ENCODE data around the gene ANO2.
"Not testable (repeated sequence)": the region's sequence is repeated elsewhere in the genome, so short reads cannot be mapped to it uniquely, and the experiment has no call there.

The ANO2 gene

DNA sequence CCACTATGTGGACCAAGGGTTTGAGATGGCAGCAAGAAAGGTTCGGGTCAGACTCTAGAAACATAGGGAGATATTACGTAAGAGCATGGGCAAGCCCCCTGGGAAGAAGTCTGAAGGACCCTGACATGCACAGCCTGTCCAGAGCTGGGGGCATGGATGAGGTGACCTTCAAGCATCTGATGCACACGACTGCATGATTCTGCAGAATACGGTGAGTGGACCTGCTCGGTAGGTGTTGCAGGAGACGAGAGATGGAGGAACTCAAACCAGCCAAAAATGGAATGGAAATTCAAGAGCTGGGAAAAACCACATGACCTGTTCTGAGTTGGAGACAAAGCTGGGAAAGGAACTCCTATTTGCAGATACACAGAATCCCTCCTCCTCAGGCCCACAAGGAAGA is 43.6 kb downstream of the ANO2 start:
- Mint-ChIP-seq H3K4me1 (ENCODE audit: low read depth) (no peaks in the 10 kb centered on the region), H3K9me3 (no peaks in the 10 kb centered on the region), H3K36me3 (ENCODE audit: low read depth) (no peaks in the 10 kb centered on the region), H3K4me3 (no peak overlapping the region), H3K27me3 (peaks cover 8% of the 10 kb centered on the region), H3K27ac (no peak overlapping the region)
- intact Hi-C loops (cut with micrococcal nuclease) = no loop called here

DNA sequence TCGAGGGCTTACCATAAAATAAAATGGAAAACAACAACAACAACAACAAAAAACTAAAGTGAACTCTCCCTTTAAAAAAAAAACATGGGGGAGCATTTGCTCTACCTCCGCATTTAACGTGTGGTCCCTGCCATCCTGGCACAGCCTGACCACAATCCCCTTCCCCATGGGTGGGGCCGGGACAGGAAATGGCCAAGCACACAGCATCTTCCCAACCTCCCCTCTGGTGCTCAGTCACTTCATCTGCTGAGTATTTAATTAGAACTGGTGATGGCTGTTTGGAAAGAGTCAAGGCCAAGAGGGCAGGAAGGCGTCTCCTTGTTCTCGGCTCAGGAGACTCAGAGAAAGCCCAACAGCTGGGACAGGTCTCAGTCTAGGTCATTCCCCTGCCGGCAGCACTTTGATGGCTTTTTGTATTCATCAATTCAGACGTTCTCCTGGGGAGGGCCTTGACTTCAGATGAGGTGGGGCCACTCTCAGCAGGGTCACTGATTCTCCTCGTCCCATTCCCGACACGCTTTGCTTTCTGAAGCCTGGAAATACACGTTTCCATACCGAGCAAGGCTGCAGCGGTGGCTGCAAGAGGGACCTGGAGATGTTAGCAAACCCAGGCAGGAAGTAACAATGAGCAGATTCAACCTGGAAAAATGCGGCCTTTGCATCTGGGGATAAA is 44.4 kb downstream of the ANO2 start:
- intact Hi-C loops (cut with micrococcal nuclease) = no loop called here
- no peaks in the 10 kb centered on the region for H3K36me3 Mint-ChIP-seq (ENCODE audit: low read depth)
- no peaks in the 10 kb centered on the region for H3K9me3 Mint-ChIP-seq
- H3K4me3 Mint-ChIP-seq = no peak overlapping the region
- no peak overlapping the region for H3K27ac Mint-ChIP-seq
- H3K27me3 Mint-ChIP-seq = peaks cover 8% of the 10 kb centered on the region
- H3K4me1 Mint-ChIP-seq (ENCODE audit: low read depth) = no peaks in the 10 kb centered on the region

DNA sequence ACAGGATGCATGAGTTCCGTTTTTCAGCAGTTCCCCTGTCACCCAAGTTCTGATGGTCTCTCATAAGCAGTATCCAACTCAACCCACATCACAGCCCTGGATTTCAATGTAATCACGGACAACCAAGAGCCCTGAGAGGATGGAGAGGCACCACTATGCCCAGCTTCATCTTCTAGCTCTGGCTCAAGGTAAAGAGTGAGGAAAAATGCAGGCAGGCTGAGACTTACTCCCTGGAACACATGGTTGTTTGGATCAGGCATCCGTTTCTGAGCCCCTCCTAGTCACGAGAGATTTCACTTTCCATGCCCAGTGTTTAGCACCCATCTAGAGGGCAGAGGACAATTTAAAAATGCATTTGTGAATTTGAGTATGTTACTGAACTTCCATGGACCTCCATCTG is 45.0 kb downstream of the ANO2 start:
- Mint-ChIP-seq H3K27ac (no peak overlapping the region), H3K4me3 (no peak overlapping the region), H3K4me1 (ENCODE audit: low read depth) (no peaks in the 10 kb centered on the region), H3K9me3 (no peaks in the 10 kb centered on the region), H3K27me3 (peaks cover 9% of the 10 kb centered on the region), H3K36me3 (ENCODE audit: low read depth) (no peaks in the 10 kb centered on the region)
- intact Hi-C loops (cut with micrococcal nuclease) = no loop called here

DNA sequence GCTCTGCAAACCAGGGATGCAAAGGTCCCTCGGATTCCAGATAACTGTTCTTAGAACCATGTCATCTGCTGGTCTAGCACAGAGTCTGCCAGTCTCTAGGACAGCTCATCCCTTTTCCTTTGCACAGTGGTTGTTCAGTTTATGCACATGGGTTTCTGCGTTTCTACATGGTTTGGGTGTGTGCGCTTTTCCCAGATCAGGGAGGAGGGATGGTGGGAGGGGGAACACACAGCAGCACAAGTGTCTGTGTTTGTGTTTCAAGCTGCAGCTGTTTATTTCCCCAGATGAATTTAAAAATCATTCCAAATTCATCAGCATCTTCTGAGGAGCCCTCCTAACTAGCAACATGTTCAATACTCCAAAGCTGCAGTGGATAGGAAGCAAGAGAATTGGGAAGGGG is 45.4 kb downstream of the ANO2 start:
- H3K9me3 Mint-ChIP-seq = no peaks in the 10 kb centered on the region
- peaks cover 8% of the 10 kb centered on the region for H3K27me3 Mint-ChIP-seq
- H3K36me3 Mint-ChIP-seq (ENCODE audit: low read depth) = no peaks in the 10 kb centered on the region
- no peak overlapping the region for H3K27ac Mint-ChIP-seq
- H3K4me1 Mint-ChIP-seq (ENCODE audit: low read depth) = no peaks in the 10 kb centered on the region
- intact Hi-C loops (cut with micrococcal nuclease) = no loop called here
- no peak overlapping the region for H3K4me3 Mint-ChIP-seq

DNA sequence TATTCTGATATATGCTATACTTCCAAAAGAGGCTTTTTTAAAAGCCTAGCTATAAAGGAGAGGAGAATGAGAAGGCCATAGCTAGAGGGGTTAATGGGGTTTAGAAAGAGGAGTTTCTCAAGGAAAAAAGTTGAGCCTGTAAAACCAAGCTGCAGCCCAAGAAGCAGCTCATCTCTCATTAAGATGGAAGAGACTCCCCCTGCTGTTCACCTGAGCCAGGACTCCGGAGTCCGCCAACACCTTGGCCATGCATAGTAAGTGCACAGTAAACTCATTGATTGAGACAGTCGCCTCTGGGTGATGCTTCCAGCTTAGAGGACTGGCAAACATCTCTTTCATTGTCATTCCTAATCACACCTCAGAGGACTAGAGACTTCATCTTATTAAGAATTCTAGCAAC is 46.2 kb downstream of the ANO2 start:
- intact Hi-C loops (cut with micrococcal nuclease) = no loop called here
- Mint-ChIP-seq H3K27ac (no peak overlapping the region), H3K4me3 (no peak overlapping the region), H3K27me3 (peaks cover 8% of the 10 kb centered on the region), H3K36me3 (ENCODE audit: low read depth) (no peaks in the 10 kb centered on the region), H3K4me1 (ENCODE audit: low read depth) (no peaks in the 10 kb centered on the region), H3K9me3 (no peaks in the 10 kb centered on the region)

DNA sequence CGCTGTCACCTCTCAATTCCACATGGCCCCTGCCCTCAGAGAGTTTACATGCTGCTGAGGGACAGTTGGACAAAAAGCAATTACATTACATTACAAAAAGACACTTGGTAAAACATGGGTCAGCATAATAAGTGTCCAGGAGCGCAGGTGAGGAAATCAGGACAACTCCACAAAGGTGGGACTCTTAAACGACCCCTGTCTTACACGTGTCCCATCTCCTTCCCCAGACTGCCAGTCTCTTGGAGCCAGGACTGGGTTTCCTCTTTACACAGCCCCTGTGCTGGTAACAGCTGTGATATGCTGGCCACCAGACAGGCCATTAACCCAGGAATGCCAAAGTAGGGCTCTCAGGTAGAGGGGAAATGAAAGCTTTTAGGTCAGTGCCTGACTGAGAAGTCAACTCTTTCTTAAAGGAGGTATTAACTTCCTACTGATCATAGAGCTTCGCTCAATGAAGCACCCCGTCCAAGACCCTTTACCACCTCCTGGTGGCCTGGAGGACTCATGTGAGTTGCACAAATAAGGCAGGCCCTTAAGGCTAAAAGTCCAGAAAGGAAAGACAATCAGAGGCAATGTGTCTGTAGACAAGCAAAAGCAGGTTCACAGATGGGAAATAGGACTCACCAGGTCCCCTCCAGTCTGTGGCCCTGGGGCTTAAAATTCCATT is 55.5 kb downstream of the ANO2 start:
- Mint-ChIP-seq H3K27me3 (peaks cover 34% of the 10 kb centered on the region), H3K4me3 (no peak overlapping the region), H3K36me3 (ENCODE audit: low read depth) (no peaks in the 10 kb centered on the region), H3K27ac (no peak overlapping the region), H3K4me1 (ENCODE audit: low read depth) (peaks cover 5% of the 10 kb centered on the region), H3K9me3 (no peaks in the 10 kb centered on the region)
- intact Hi-C loops (cut with micrococcal nuclease) = no loop called here

DNA sequence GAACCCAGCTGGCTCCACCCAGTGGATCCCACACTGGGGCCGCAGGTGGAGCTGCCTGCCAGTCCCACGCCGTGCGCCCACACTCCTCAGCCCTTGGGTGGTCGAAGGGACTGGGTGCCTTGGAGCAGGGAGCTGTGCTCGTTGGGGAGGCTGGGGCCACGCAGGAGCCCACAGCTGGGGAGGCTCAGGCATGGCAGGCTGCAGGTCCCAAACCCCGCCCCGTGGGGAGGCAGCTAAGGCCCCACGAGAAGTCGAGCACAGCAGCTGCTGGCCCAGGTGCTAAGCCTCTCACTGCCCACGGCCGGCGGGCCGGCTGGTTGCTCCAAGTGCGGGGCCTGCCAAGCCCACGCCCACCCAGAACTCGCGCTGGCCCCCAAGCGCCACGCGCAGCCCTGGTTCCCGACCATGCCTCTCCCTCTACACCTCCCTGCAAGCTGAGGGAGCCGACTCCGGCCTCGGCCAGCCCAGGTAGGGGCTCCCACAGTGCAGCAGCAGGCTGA is 56.2 kb downstream of the ANO2 start:
- Mint-ChIP-seq H3K27ac (no peak overlapping the region), H3K27me3 (peaks cover 34% of the 10 kb centered on the region)

DNA sequence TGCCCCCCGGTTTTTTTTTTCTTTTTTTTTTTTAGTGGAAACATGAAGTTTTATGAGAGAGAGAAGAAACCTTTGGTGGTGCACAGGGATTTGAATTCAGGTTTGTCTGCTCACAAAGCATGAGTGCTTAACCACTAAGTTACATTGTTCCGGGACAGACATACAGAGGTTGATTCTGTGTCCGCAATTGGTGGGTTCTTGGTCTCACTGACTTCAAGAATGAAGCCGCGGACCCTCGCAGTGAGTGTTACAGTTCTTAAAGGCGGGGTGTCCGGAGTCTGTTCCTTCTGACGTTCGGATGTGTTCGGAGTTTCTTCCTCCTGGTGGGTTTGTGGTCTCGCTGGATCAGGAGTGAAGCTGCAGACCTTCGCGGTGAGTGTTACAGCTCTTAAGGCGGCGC is 57.2 kb downstream of the ANO2 start:
- H3K27me3 Mint-ChIP-seq = peaks cover 41% of the 10 kb centered on the region
- H3K4me3 Mint-ChIP-seq = peak overlapping the region; percentile 40
- H3K4me1 Mint-ChIP-seq (ENCODE audit: low read depth); intact Hi-C loops (cut with micrococcal nuclease); H3K9me3 Mint-ChIP-seq; H3K27ac Mint-ChIP-seq; H3K36me3 Mint-ChIP-seq (ENCODE audit: low read depth): not testable (repeated sequence)

More for the DNA sequence above, 56.2 kb downstream of the ANO2 start:
- Mint-ChIP-seq H3K4me3 (no peak overlapping the region), H3K4me1 (ENCODE audit: low read depth) (peaks cover 5% of the 10 kb centered on the region), H3K36me3 (ENCODE audit: low read depth) (no peaks in the 10 kb centered on the region), H3K9me3 (no peaks in the 10 kb centered on the region)
- intact Hi-C loops (cut with micrococcal nuclease) = no loop called here

DNA sequence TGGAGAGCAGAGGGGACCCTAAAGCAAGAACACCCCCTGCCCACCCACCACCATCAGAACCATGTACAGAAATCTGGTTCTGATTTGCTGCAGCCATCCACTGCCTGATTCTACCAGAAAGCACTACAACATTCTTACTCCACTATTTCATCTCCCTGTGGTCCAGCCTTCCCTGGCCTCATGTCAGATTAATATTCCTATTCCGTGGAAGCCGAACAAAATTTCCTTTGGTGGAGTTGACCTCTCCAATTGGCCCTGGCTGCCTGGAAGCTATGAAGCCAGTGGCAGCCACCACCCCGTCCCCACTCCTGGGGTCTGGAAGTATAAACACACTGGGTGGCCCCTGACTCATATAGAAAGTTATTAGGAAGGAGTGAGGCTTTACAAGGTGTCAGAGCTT is 60.2 kb downstream of the ANO2 start:
- H3K27me3 Mint-ChIP-seq = peaks cover 49% of the 10 kb centered on the region
- H3K4me1 Mint-ChIP-seq (ENCODE audit: low read depth) = peaks cover 5% of the 10 kb centered on the region
- intact Hi-C loops (cut with micrococcal nuclease) = no loop called here

DNA sequence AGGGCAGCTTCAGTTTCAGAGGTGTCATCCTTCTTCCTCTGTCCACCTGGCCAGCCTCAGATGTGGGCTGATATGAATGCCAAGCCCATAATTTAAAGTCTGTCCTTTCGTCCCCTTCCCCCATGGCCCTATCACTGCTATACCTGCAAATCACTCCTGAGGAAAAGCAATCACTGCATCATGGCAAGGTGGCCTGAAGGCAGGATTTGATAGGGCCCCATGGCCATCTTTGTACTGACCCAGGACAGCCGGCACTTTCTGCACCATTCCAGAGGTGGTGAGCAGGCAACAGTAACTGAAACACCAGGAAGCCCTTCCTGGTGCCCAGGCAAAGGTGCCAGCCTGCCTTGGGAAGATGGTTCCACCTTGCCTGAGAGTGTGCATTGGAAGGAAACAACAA is 60.8 kb downstream of the ANO2 start:
- Mint-ChIP-seq H3K27ac (no peak overlapping the region), H3K4me3 (no peak overlapping the region), H3K27me3 (peaks cover 47% of the 10 kb centered on the region), H3K9me3 (no peaks in the 10 kb centered on the region), H3K4me1 (ENCODE audit: low read depth) (peaks cover 5% of the 10 kb centered on the region), H3K36me3 (ENCODE audit: low read depth) (no peaks in the 10 kb centered on the region)
- intact Hi-C loops (cut with micrococcal nuclease) = no loop called here

More for the DNA sequence above, 60.2 kb downstream of the ANO2 start:
- Mint-ChIP-seq H3K27ac (no peak overlapping the region), H3K9me3 (no peaks in the 10 kb centered on the region), H3K36me3 (ENCODE audit: low read depth) (no peaks in the 10 kb centered on the region), H3K4me3 (no peak overlapping the region)

DNA sequence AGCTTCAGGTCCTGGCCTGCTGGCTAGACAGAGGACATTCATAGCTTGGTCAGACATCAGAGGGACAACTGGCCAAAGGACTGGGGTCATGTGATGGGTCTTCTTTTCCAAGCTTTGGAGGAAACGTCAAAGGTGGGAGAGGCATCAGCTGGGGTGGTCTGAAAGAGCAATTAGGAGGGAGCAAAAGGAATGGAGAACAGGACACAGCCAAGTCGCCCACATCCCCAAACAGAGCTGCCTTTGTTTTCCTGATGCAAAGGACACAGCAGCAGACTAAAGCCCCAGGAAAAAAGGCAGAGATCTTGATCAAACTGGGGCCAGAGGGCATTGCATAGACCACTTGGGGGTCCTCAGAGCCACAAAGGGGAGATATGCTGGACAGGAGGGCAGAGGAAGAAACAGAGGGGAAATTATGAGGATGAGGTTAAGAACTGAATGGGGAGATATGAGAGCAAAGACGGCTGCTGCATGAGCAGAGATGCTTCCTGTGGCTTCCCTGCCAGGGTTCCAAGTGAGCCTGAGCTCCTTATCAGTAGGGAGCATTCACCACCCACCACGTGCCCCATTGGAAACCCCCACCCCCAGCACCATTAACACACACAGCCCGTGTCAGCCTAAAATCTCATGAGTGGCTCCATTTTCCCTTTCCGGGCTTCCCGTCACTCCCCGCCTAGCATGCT is 62.4 kb downstream of the ANO2 start:
- Mint-ChIP-seq H3K36me3 (ENCODE audit: low read depth) (no peaks in the 10 kb centered on the region), H3K27me3 (peaks cover 30% of the 10 kb centered on the region), H3K4me3 (no peak overlapping the region), H3K27ac (no peak overlapping the region), H3K9me3 (no peaks in the 10 kb centered on the region), H3K4me1 (ENCODE audit: low read depth) (no peaks in the 10 kb centered on the region)
- intact Hi-C loops (cut with micrococcal nuclease) = no loop called here

DNA sequence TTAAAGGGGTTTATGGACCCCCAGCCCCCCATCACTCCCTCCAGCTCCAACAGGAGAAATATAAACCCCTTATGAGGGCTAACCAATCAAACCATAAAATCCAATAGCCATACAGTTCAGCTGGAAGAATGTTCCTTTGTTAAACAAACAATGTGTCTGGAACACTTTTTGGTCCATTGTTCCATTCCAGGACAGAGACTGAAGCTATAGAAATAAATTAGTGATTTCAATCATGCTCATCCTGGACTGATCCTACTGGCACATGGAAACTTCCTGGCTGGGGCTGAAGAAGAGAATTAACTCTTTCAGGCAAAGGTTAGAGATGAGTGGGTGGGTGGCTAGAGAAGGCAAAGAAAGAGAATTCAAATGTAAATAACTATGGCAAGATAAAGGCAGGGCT is 63.4 kb downstream of the ANO2 start:
- no peak overlapping the region for H3K27ac Mint-ChIP-seq
- intact Hi-C loops (cut with micrococcal nuclease) = no loop called here
- H3K36me3 Mint-ChIP-seq (ENCODE audit: low read depth) = no peaks in the 10 kb centered on the region
- no peaks in the 10 kb centered on the region for H3K9me3 Mint-ChIP-seq
- H3K4me3 Mint-ChIP-seq = no peak overlapping the region
- no peaks in the 10 kb centered on the region for H3K4me1 Mint-ChIP-seq (ENCODE audit: low read depth)
- peaks cover 22% of the 10 kb centered on the region for H3K27me3 Mint-ChIP-seq

DNA sequence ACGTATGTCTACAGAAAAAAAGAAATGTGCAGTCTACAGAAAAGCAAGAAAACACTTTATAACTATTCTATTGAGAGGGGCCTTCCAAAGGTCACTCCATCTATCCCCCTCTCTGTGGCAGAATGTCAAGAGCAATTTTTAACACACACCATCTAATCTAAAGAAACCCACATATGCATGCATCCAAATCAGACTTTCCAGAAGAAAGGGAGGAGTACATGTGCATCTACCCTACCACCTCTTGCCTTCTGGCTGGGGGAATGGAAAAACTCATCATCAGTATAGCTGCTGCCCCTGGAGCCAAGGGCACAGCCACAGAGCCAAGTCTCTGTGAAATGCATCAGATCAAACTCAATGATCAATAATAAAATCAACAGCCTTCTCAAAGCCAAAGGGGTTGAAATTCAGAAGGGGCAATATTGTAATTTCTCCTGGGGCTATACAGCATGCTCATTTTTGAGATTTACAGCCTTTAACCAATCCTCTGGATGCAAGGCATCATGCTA is 63.9 kb downstream of the ANO2 start:
- H3K4me3 Mint-ChIP-seq = no peak overlapping the region

DNA sequence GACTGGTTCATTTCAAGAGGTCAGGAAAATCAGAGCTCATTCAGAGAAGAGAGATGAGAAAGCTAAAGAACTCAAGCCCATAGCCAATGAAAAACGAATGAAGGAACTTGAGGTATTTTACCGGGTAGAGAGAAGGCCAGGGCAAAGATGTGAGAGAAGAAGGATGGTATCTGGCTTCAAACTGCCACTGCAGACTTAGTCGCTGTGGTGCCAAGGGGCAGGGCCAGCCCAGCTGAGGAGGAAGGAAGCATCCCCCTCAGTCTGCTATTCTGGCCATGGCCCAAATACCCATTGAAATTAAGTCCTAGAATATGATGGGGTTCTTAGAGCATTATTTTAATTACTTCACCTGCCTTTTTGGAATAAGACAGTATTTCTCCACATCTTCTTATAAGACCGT is 69.2 kb downstream of the ANO2 start:
- Mint-ChIP-seq H3K9me3 (no peaks in the 10 kb centered on the region), H3K27me3 (no peaks in the 10 kb centered on the region), H3K4me1 (ENCODE audit: low read depth) (no peaks in the 10 kb centered on the region), H3K36me3 (ENCODE audit: low read depth) (no peaks in the 10 kb centered on the region), H3K27ac (no peak overlapping the region), H3K4me3 (no peak overlapping the region)
- intact Hi-C loops (cut with micrococcal nuclease) = no loop called here

More for the DNA sequence above, 63.9 kb downstream of the ANO2 start:
- intact Hi-C loops (cut with micrococcal nuclease) = no loop called here
- H3K4me1 Mint-ChIP-seq (ENCODE audit: low read depth) = no peaks in the 10 kb centered on the region
- H3K36me3 Mint-ChIP-seq (ENCODE audit: low read depth) = no peaks in the 10 kb centered on the region
- no peaks in the 10 kb centered on the region for H3K9me3 Mint-ChIP-seq
- H3K27me3 Mint-ChIP-seq = peaks cover 22% of the 10 kb centered on the region
- no peak overlapping the region for H3K27ac Mint-ChIP-seq
